Motor neuron (in vitro differentiated cells): ENCODE data around the gene FAM135A. TPM values are rescaled to one million over a fixed set of nuclear protein-coding genes. Genes with fewer than 3 reads are reported as not detected.
"Not testable (repeated sequence)": the region's sequence is repeated elsewhere in the genome, so short reads cannot be mapped to it uniquely, and the experiment has no call there.

Experiments used
- ATAC-seq, 8 experiments: fragments of 200-7000 bp; cut with Tn5 transposase; replicated peaks in 6 of 8; 2 replicates each; pipeline ENCODE4 v1.8.0; 2021; ENCODE audit warnings: mild to moderate bottlenecking in 8 of 8, moderate library complexity in 8 of 8
- H3K27ac ChIP-seq, 2 donors: fragments of 250-450 bp; sonication (Bioruptor Pico); 2 replicates each; pipeline ENCODE4 v1.9.0; 2021; ENCODE audit warnings: antibody characterized with exemption in 2 of 2, mild to moderate bottlenecking in 2 of 2, moderate library complexity in 1 of 2
- H3K4me1 ChIP-seq, 2 donors: fragments of 250-450 bp; sonication (Bioruptor Pico); replicated peaks in 1 of 2; 2 replicates each; pipeline ENCODE4 v1.6.1; 2021; ENCODE audit warnings: antibody characterized with exemption in 2 of 2, mild to moderate bottlenecking in 2 of 2, moderate library complexity in 1 of 2
- H3K4me3 ChIP-seq, 5 donors: fragments of 250-450 bp; sonication (Bioruptor Pico); 2 replicates each; pipeline ENCODE4 v1.9.0; 2021; ENCODE audit warnings: antibody characterized with exemption in 5 of 5, mild to moderate bottlenecking in 5 of 5, moderate library complexity in 4 of 5
- WGBS, 10 experiments: fragments of 450-650 bp; shearing (Covaris generic); methylation state at CpG; one replicate each; pipeline ENCODE4 v1.0.0; 2022; 5-methylcytosine and 5-hydroxymethylcytosine counted together
- in situ Hi-C, 9 experiments: fragments of 400-800 bp; cut with MboI; loops; one replicate each; pipeline ENCODE4 v1.15.0; 2021; ENCODE audit warnings: low sequenced_read_pairs in 9 of 9, low pct_unique_long_range_greater_than_20kb in 2 of 9; ENCODE audit not compliant: unreplicated experiment in 9 of 9
- total RNA-seq, 8 experiments: library from RNA; unstranded; fragments of 300-600 nt; gene quantifications; 2 replicates each; pipeline versions ENCODE4 v1.2.3 to v1.2.4, GENCODE V29; 2022

The FAM135A gene
- total RNA-seq, 8 experiments from 2014 or later = 11.4 to 60.4 (median 19.9) TPM

DNA sequence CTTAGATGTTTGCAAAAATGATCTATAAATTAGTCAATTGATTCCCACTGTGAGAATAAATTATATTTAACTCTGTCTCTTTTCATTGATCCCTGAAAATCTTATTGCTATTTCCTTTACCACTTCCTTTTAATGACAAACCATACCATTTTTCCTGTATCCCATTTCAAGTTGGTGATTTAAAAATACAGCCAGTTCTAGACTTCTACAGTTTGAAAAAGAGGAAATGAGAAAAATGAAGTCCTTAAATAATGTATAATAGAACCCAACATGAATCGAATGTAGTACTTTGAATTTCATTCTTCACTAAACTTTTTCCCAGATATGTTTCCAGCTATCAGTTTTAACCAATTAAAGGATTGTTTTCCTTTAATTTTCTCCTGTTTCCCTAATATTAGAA lies 124.0 kb downstream of the FAM135A start:
- ATAC-seq = no peak
- WGBS, 10 experiments = 91 to 100% (median 100%) methylated on average over 1 of the region's 1 CpG; no CpG with 5 or more reads in 1 of the 10 experiments
- Histone ChIP-seq H3K4me3 (no peak overlapping the region), H3K4me1 (no peaks in the 10 kb centered on the region), H3K27ac (no peak overlapping the region)
- in situ Hi-C loops = loop anchor here in 2 of 9 experiments (25.0 kb wide), 2 partner anchors 325 to 475 kb away; no protein-coding TSS in a partner anchor

DNA sequence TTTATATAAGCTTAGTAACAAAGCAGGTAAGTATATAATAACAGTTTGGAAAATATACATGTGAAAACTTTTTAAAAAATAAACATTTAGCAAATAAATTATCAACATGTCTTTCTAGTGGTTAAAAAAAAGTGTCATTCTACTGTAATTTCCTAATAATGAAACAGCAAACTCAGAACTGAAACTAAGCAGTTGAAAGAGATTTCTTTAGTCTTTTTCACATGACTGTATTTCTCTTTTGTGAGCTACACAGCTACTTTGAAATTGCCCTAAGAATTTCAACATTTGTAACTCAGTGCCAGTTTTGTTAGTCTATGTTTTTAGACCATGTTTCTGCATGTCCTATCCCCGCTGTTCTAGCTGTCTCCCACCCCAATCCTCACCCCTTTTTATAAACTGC lies 125.1 kb downstream of the FAM135A start:
- no peak overlapping the region for H3K4me3 ChIP-seq
- in situ Hi-C loops = loop anchor here in 2 of 9 experiments (25.0 kb wide), 2 partner anchors 324 to 474 kb away; no protein-coding TSS in a partner anchor
- ATAC-seq = no peak
- 70 to 100% (median 100%) methylated on average over 1 of the region's 1 CpG; no CpG with 5 or more reads in 2 of the 10 experiments for WGBS, 10 experiments
- no peaks in the 10 kb centered on the region for H3K4me1 ChIP-seq
- no peak overlapping the region for H3K27ac ChIP-seq

DNA sequence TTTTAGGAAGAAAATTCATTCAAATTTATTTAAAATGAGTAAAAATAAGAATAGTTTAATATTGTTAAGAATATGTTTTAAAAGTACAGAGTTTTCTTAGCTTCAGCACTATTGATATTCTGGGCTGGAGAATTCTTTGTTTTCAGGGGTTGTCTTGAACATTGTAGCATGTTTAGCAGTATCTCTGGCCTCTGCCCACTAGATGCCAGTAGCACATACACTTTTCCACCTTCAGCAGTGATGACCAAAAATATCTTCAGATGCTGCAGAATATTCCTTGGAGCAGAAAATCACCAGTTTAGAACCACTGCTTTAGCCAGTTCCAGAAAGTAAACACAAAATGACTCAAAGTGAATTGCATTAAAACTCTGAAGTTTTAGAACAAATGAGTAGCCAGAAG lies 134.0 kb downstream of the FAM135A start:
- H3K4me3 ChIP-seq = no peak overlapping the region
- in situ Hi-C loops = loop anchor here in 2 of 9 experiments (25.0 kb wide), 2 partner anchors 315 to 465 kb away; no protein-coding TSS in a partner anchor
- H3K27ac ChIP-seq = no peak overlapping the region
- H3K4me1 ChIP-seq = no peaks in the 10 kb centered on the region
- peak in 7 of 8 experiments; percentile 33 to 79 (median 52) for ATAC-seq

DNA sequence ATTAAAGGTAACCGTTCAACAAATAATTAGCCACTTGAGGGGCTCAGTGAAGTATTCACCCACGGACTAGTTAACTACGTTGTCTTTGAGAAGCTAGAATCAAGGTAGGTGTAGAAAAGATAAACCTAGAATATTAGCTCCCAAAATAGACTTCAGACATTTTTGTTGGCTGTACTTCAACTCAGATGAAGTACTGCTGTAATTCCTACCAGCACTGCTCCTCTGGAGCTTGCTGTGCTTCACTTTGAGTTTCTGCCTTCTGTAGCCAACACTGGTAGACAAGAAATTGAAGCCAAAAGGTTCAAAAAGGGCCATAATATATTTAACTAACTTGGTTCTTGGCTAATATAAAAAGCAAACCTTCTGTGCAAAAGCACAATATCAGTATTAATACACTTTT lies 134.6 kb downstream of the FAM135A start:
- no peaks in the 10 kb centered on the region for H3K4me1 ChIP-seq
- no peak for ATAC-seq
- no peak overlapping the region for H3K27ac ChIP-seq
- 80 to 100% (median 93%) methylated on average over 1 to 3 of the region's 3 CpGs; no CpG with 5 or more reads in 1 of the 10 experiments for WGBS, 10 experiments
- H3K4me3 ChIP-seq = no peak overlapping the region
- in situ Hi-C loops = loop anchor here in 2 of 9 experiments (25.0 kb wide), 2 partner anchors 314 to 464 kb away; no protein-coding TSS in a partner anchor

DNA sequence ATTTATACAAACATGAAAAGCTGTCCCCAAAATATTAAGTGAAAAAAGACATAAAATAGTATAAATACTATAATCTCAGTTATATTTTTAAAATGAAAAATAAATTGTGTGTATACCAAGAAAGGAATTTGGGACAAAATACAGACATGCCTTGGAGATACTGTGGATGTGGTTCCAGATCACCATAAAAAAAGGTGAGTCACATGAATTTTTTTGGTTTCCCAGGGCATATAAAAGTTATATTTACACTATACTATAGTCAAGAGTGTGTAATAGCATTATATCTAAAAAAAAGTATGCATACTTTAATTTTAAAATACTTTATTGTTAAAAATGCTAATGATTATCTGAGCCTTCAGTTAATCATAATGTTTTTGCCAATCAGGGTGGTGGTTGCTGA lies 136.0 kb downstream of the FAM135A start:
- H3K27ac ChIP-seq = no peak overlapping the region
- in situ Hi-C loops = loop anchor here in 2 of 9 experiments (25.0 kb wide), 2 partner anchors 313 to 463 kb away; no protein-coding TSS in a partner anchor
- ATAC-seq = no peak
- H3K4me1 ChIP-seq = no peaks in the 10 kb centered on the region
- no peak overlapping the region for H3K4me3 ChIP-seq

DNA sequence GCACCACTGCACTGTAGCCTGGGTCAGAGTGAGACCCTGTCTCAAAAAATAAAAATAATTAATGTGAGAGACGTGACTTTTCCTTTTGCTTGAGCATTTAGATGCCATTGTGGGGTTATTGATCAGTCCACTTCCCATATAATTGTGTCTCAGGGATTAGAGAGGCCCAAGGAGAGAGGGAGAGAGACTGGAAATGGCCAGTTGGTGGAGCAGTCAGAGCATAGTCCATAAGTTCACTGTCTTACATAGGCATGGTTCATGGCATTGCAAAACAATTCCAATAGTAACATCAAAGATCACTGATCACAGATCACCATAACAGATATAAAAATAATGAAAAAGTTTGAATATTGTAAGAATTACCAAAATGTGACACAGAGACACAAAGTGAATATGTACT lies 138.3 kb downstream of the FAM135A start:
- no peak for ATAC-seq

DNA sequence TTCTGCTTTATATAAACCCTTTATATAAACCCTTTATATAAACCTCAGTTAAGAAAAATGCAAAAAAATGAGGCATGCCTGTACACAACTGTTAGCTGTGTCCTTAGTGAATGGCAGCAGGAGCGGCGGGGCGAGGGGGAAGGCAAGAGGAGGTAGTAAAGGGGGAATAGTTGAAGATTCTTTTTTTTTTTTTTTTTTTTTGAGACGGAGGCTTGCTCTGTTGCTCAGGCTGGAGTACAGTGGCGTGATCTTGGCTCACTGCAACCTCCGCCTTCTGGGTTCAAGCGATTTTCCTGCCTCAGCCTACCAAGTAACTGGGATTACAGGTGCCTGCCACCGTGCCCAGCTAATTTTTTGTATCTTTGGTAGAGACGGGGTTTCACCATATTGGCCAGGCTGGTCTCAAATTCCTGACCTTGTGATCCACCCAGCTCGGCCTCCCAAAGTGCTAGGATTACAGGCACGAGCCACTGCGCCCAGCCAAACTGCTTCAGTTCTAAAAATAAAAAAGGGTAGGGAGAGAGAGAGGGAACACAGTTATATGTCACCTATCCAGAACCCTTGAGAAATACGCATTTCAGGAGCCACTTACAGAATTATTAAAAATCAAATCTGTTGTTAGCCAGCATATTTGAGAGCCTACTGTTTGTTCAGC lies 139.1 kb downstream of the FAM135A start:
- not testable (repeated sequence) for ATAC-seq, H3K27ac ChIP-seq, H3K4me3 ChIP-seq, H3K4me1 ChIP-seq
- in situ Hi-C loops = loop anchor here in 1 of 9 experiments (25.0 kb wide), 1 partner anchor 135 kb away; no protein-coding TSS in a partner anchor
- WGBS, 10 experiments = 85 to 100% (median 95%) methylated on average over 1 to 10 of the region's 13 CpGs; no CpG with 5 or more reads in 1 of the 10 experiments

More for the DNA sequence above, 138.3 kb downstream of the FAM135A start:
- Histone ChIP-seq H3K27ac (no peak overlapping the region), H3K4me3 (no peak overlapping the region), H3K4me1 (no peaks in the 10 kb centered on the region)
- WGBS, 10 experiments = 67 to 100% (median 100%) methylated on average over 1 of the region's 1 CpG; no CpG with 5 or more reads in 4 of the 10 experiments
- in situ Hi-C loops = loop anchor here in 1 of 9 experiments (25.0 kb wide), 1 partner anchor 136 kb away; no protein-coding TSS in a partner anchor

DNA sequence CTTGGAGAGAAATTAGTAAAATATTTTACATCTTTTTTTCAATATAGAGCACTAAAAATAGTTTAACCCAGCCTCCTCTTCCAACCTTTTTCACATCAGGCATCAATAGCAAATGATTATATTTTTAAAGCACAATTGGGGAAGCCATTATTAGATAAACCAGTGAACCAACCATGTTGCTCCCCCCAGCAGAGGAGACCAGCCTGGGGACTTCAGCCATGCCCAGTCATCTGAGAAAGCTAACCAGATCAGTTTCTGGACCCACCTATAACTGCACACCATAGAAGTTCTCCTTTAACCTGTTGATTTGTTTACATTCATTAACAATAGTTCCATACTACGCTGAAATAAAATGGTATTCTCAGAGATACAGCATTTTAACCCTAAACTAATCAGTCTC lies 139.7 kb downstream of the FAM135A start:
- Histone ChIP-seq H3K4me3 (no peak overlapping the region), H3K27ac (no peak overlapping the region), H3K4me1 (no peaks in the 10 kb centered on the region)
- in situ Hi-C loops = loop anchor here in 1 of 9 experiments (25.0 kb wide), 1 partner anchor 134 kb away; no protein-coding TSS in a partner anchor
- no peak for ATAC-seq
- WGBS, 10 experiments = 83 to 100% (median 91%) methylated on average over 1 of the region's 1 CpG; no CpG with 5 or more reads in 6 of the 10 experiments

DNA sequence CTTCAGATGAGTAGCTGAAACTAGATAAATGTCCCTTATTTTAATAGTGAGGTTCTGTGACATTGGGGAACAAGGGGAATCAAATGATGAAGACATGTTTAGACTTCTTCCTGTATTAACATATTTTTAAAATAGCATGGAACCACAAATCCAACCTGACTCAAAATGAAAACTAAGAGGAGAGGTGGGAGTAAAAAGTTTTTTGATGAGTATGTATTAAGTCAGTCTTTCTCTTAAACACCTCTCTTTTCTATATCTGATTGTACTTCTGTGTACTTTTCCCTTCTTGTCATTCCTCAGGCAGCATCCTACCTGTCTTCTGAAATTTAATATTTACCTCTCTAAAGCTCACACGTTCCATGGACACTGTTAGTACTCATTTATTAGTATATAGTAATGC lies 144.7 kb downstream of the FAM135A start:
- in situ Hi-C loops = loop anchor here in 1 of 9 experiments (25.0 kb wide), 1 partner anchor 129 kb away; no protein-coding TSS in a partner anchor
- Histone ChIP-seq H3K4me3 (no peak overlapping the region), H3K27ac (no peak overlapping the region), H3K4me1 (no peaks in the 10 kb centered on the region)
- 22 to 100% (median 86%) methylated on average over 1 of the region's 1 CpG; no CpG with 5 or more reads in 3 of the 10 experiments for WGBS, 10 experiments
- ATAC-seq = no peak

DNA sequence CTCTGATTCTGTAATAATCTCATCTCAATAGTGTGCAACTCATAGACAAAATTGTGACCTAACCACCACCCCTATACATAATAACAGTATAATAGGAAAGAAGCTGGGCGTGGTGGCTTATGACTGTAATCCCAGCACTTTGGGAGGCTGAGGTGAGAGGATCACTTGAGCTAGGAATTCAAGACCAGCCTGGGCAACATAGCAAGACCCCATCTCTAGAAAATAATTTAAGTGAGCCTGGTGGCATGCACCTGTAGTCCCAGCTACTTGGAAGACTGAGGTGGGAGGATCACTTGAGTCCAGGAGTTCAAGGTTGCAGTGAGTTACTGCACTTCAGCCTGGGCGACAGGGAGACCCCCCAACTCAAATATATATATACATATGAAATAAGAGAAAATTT lies 149.1 kb downstream of the FAM135A start:
- ATAC-seq, H3K4me1 ChIP-seq, H3K27ac ChIP-seq, H3K4me3 ChIP-seq: not testable (repeated sequence)
- 0 to 100% (median 92%) methylated on average over 1 to 2 of the region's 2 CpGs; no CpG with 5 or more reads in 2 of the 10 experiments for WGBS, 10 experiments
- in situ Hi-C loops = loop anchor here in 1 of 9 experiments (25.0 kb wide), 1 partner anchor 125 kb away; no protein-coding TSS in a partner anchor

DNA sequence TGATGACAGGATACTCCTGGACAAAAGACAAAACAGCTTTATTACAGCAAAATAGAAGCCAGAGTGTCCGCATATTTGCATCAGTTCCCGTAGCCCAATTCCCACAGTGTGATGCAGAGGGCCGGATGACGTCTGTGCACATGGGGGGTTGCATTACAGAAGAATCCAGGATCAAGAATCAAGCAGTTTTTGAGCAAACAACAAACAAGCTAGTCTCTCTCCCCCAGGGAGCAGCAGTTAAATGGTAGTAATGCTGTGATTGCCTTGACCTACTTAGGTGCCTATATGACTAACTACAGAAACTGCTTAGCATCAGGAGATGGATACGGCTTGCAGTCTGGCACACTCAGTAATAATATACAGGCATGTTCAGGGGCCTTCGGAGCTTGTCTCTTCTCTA lies 150.2 kb downstream of the FAM135A start:
- in situ Hi-C loops = loop anchor here in 1 of 9 experiments (25.0 kb wide), 1 partner anchor 124 kb away; no protein-coding TSS in a partner anchor
- Histone ChIP-seq H3K4me3 (no peak overlapping the region), H3K27ac (no peak overlapping the region), H3K4me1 (peaks cover 3% of the 10 kb centered on the region in 2 donors)
- 20 to 93% (median 62%) methylated on average over 1 to 6 of the region's 6 CpGs; no CpG with 5 or more reads in 1 of the 10 experiments for WGBS, 10 experiments
- ATAC-seq = peak in 1 of 8 experiments; percentile 6

DNA sequence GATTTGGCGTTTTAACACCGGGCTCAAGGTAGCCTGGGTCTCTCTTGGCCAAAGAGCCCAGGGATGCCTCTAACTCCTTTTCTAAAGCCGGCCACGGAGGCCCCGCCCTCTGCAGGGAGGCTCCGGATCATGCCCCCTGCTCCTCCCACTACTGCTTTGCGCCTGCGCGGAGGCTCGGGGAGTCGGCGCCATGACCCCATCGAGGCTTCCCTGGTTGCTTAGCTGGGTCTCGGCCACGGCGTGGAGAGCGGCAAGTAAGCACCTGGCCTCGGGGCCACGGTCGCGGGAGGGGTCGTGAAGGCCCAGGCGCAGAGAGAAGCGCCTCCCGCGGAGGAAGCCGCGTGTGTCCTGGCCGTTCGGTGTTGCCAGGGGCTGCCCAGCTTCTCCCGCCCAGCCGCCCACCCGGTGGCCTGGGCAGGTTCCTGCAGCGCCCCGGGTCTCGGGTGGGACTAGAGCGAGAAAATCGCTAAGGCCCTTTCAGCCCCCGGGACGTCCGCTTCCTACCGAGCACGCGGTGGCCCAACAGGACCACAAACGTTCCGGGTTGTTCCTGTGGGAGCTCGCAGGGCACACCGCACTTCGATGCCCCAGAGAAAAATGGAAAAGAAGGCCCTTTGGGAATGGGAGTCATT lies 153.6 kb downstream of the FAM135A start, which contains the start of gene SDHAF4:
Gene SDHAF4, plus strand, starts transcription at position 180 of the 632 bp plus-strand sequence. Its CDS starts 11 bp downstream, at position 191.
- peak; percentile 97 to 99 (median 99) for ATAC-seq
- Histone ChIP-seq H3K27ac (peak within 1 kb of the TSS; percentile 79 to 87), H3K4me1 (peaks cover 3% of the 10 kb centered on the region in 2 donors), H3K4me3 (peak within 1 kb of the TSS; percentile 52 to 77 (median 68))
- in situ Hi-C loops = loop anchor here in 1 of 9 experiments (25.0 kb wide), 1 partner anchor 120 kb away; no protein-coding TSS in a partner anchor
- WGBS, 10 experiments = 0 to 4% (median 1%) methylated on average over 3 to 27 of the region's 49 CpGs; no CpG with 5 or more reads in 2 of the 10 experiments
